Prostate gland (tissue), 2 donors: ENCODE results near the gene KRTAP12-4. TPM values are rescaled to one million over a fixed set of nuclear protein-coding genes. Genes with fewer than 3 reads are reported as not detected.
"Not testable (repeated sequence)": the region's sequence is repeated elsewhere in the genome, so short reads cannot be mapped to it uniquely, and the experiment has no call there.

Experiments
- DNase-seq: peaks from one replicate; pipeline ENCODE4 v3.0.0-alpha.2; 2019; ENCODE audit warnings: low spot score
- H3K27ac ChIP-seq, 2 donors: fragments of 200-600 bp; sonication (generic); 2 replicates each; pipeline ENCODE4 v1.5.1; 2017 to 2019
- H3K27me3 ChIP-seq: fragments of 200-600 bp; sonication (generic); replicated peaks from 2 replicates; pipeline ENCODE4 v1.5.1; 2019; ENCODE audit not compliant: insufficient read depth
- H3K36me3 ChIP-seq, 2 donors: fragments of 200-600 bp; sonication (generic); 1 replicate in 1 of 2; 2 replicates in 1 of 2; pipeline versions ENCODE4 v1.5.1 to v1.8.1; 2017 to 2019
- H3K4me1 ChIP-seq: fragments of 200-600 bp; sonication (generic); replicated peaks from 2 replicates; pipeline ENCODE4 v1.5.1; 2019
- H3K4me3 ChIP-seq, 2 donors: fragments of 200-600 bp; sonication (generic); 2 replicates each; pipeline ENCODE4 v1.5.1; 2017 to 2019
- H3K9me3 ChIP-seq: fragments of 200-600 bp; sonication (generic); 2 replicates; pipeline ENCODE4 v1.5.1; 2017
- CTCF ChIP-seq, 4 experiments: fragments of 200-600 bp in 2 of 4; fragments of 450-650 bp in 2 of 4; sonication (generic) in 2 of 4; IDR thresholded peaks; 1 replicate in 3 of 4; 2 replicates in 1 of 4; pipeline ENCODE4 v1.5.1; 2016 to 2019; ENCODE audit warnings: antibody characterized with exemption in 4 of 4, mild to moderate bottlenecking in 2 of 4, moderate library complexity in 2 of 4
- POLR2A ChIP-seq: fragments of 450-650 bp; IDR thresholded peaks from one replicate; pipeline ENCODE4 v1.6.1; 2016; ENCODE audit warnings: antibody characterized with exemption, mild to moderate bottlenecking
- POLR2AphosphoS5 ChIP-seq: sonication (generic); formaldehyde crosslinking; IDR thresholded peaks from one replicate; pipeline ENCODE4 v1.6.1; 2017; ENCODE audit warnings: antibody characterized with exemption
- WGBS: methylation state at CpG from one replicate; pipeline ENCODE4 v1.1.5; 2018; 5-methylcytosine and 5-hydroxymethylcytosine counted together
- intact Hi-C: fragments of 100-400 bp; cut with DNase I; formaldehyde crosslinking; loops from one replicate; pipeline ENCODE4 v1.14.2; 2022
- total RNA-seq, 2 donors: library from RNA; depleted of rRNA; stranded (reverse); fragments of >200 nt; gene quantifications; one replicate each; pipeline ENCODE4 v1.1.0, GENCODE V29; 2016

Gene KRTAP12-4
- total RNA-seq, 2 donors from 2014 or later: not detected

GRCh38 chr21:44628707-44629391 is 25.6 kb downstream of the KRTAP12-4 start:
- WGBS: 80% methylated on average over 16 of the region's 18 CpGs
- no peaks in the 10 kb centered on the region for H3K9me3 ChIP-seq

GRCh38 chr21:44627831-44628233 is 26.6 kb downstream of the KRTAP12-4 start:
- intact Hi-C loops, H3K9me3 ChIP-seq, H3K27me3 ChIP-seq, H3K27ac ChIP-seq, H3K36me3 ChIP-seq, H3K4me3 ChIP-seq, DNase-seq, H3K4me1 ChIP-seq: not testable (repeated sequence)
- WGBS: 23% methylated on average over 9 of the region's 15 CpGs

More at GRCh38 chr21:44628707-44629391, 25.6 kb downstream of the KRTAP12-4 start:
- H3K4me1 ChIP-seq: no peaks in the 10 kb centered on the region
- no peaks in the 10 kb centered on the region for H3K36me3 ChIP-seq
- TF ChIP-seq POLR2AphosphoS5 (no peak), POLR2A (no peak), CTCF (IDR thresholded peaks at IDR 0.05) (no peak)
- DNase-seq: no peak
- H3K27ac ChIP-seq: no peak overlapping the region
- intact Hi-C loops: no loop called here
- H3K27me3 ChIP-seq: no peaks in the 10 kb centered on the region
- no peak overlapping the region for H3K4me3 ChIP-seq

- H3K27me3 ChIP-seq, DNase-seq, H3K27ac ChIP-seq, intact Hi-C loops, H3K9me3 ChIP-seq, H3K4me3 ChIP-seq, H3K4me1 ChIP-seq, H3K36me3 ChIP-seq: not testable (repeated sequence)
- WGBS: 75% methylated on average over 17 of the region's 20 CpGs
These were observed 27.2 kb downstream of the KRTAP12-4 start for GRCh38 chr21:44627181-44627822.

- Histone ChIP-seq H3K4me1 (no peaks in the 10 kb centered on the region), H3K4me3 (no peak within 1 kb of the TSS), H3K27ac (no peak within 1 kb of the TSS), H3K36me3 (no peaks in the 10 kb centered on the region), H3K9me3 (no peaks in the 10 kb centered on the region), H3K27me3 (no peaks in the 10 kb centered on the region)
- DNase-seq: no peak
- WGBS: 59% methylated on average over 7 of the region's 7 CpGs
- no peak for TF ChIP-seq CTCF (IDR thresholded peaks at IDR 0.05)
- TF ChIP-seq POLR2A: no peak
- TF ChIP-seq POLR2AphosphoS5: no peak
- intact Hi-C loops: no loop called here
These were observed 27.8 kb downstream of the KRTAP12-4 start, which contains the start of gene KRTAP10-9 for GRCh38 chr21:44626673-44627143. KRTAP10-9 (plus strand) TSS chr21:44627093; CDS start chr21:44627172, 79 bp downstream.

GRCh38 chr21:44626262-44626661 is 28.2 kb downstream of the KRTAP12-4 start:
- no peak for TF ChIP-seq POLR2AphosphoS5
- TF ChIP-seq CTCF (IDR thresholded peaks at IDR 0.05): no peak
- no peak for TF ChIP-seq POLR2A
- Histone ChIP-seq H3K27ac (no peak overlapping the region), H3K4me1 (no peaks in the 10 kb centered on the region), H3K4me3 (no peak overlapping the region), H3K27me3 (no peaks in the 10 kb centered on the region), H3K9me3 (no peaks in the 10 kb centered on the region), H3K36me3 (no peaks in the 10 kb centered on the region)
- intact Hi-C loops: no loop called here
- 75% methylated on average over 10 of the region's 10 CpGs for WGBS
- no peak for DNase-seq
